HCT116 (cell line): ENCODE results near the gene SMIM32.

ENCODE experiments used
- CEBPB ChIP-seq: IDR thresholded peaks from 2 replicates; pipeline ENCODE4 v1.6.1; 2012; ENCODE audit warnings: low read depth
- JUND ChIP-seq: IDR thresholded peaks from 2 replicates; pipeline ENCODE4 v1.6.1; 2012
- POLR2A ChIP-seq: IDR thresholded peaks from 2 replicates; pipeline ENCODE4 v1.7.0; 2011; ENCODE audit warnings: borderline replicate concordance; ENCODE audit not compliant: insufficient read depth, insufficient read length; ENCODE audit errors: extremely low read depth
- POLR2AphosphoS5 ChIP-seq: IDR thresholded peaks from 2 replicates; pipeline ENCODE4 v1.6.1; 2011; ENCODE audit warnings: mild to moderate bottlenecking, low read depth, low read length, moderate library complexity
- ZBTB33 ChIP-seq: IDR thresholded peaks from 2 replicates; pipeline ENCODE4 v1.6.1; 2011; ENCODE audit warnings: mild to moderate bottlenecking, low read length, moderate library complexity; ENCODE audit not compliant: insufficient replicate concordance; ENCODE audit errors: extremely low read depth
- TF ChIP-seq, protein P1 (sequence below), 3 experiments: fragments of 200-600 bp in 1 of 3; sonication (generic) in 1 of 3; IDR thresholded peaks in 2 of 3; conservative IDR thresholded peaks in 1 of 3; 2 replicates each; pipeline ENCODE4 v1.5.1; 2012 to 2017; ENCODE audit warnings: low read depth in 2 of 3, low read length in 2 of 3, antibody characterized with exemption in 1 of 3, borderline replicate concordance in 1 of 3, control low read depth in 1 of 3, mild to moderate bottlenecking in 1 of 3, mixed read lengths in 1 of 3, mixed run types in 1 of 3, moderate library complexity in 1 of 3; ENCODE audit not compliant: insufficient read depth in 1 of 3

DNA sequence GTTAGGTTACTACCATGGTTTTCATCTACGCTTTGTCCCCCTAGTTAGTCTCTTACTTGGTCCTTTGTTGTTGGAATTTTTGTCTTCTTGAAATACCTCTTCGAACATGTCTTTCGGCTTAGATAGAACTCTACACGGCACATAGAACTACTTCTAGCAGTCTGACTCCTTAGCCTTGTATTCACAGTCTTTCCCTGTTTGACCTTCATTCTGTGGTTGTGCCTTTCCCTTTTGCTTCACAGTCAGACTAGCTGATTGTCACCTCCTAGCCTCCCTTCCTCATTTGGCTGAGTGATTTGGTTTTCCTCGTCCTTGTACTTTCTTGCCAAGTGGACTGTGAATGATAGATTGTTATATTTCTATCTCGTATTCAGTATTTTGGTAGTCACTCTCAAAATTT is 49.6 kb downstream of the SMIM32 start:
- TF ChIP-seq, protein P1, sequence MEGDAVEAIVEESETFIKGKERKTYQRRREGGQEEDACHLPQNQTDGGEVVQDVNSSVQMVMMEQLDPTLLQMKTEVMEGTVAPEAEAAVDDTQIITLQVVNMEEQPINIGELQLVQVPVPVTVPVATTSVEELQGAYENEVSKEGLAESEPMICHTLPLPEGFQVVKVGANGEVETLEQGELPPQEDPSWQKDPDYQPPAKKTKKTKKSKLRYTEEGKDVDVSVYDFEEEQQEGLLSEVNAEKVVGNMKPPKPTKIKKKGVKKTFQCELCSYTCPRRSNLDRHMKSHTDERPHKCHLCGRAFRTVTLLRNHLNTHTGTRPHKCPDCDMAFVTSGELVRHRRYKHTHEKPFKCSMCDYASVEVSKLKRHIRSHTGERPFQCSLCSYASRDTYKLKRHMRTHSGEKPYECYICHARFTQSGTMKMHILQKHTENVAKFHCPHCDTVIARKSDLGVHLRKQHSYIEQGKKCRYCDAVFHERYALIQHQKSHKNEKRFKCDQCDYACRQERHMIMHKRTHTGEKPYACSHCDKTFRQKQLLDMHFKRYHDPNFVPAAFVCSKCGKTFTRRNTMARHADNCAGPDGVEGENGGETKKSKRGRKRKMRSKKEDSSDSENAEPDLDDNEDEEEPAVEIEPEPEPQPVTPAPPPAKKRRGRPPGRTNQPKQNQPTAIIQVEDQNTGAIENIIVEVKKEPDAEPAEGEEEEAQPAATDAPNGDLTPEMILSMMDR (IDR thresholded peaks at IDR 0.05 in 2 of 3, conservative IDR thresholded peaks at IDR 0.05 in 1 of 3; ENCODE audit: borderline replicate concordance in 1 of 3, insufficient read depth in 1 of 3, low read depth in 2 of 3, low read length in 2 of 3) = no peak
- no peak for TF ChIP-seq ZBTB33
- no peak for TF ChIP-seq CEBPB
- no peak for TF ChIP-seq JUND
- no peak for TF ChIP-seq POLR2A
- no peak for TF ChIP-seq POLR2AphosphoS5
